Muscle layer of colon (tissue), 2 donors: Measurements from ENCODE around the gene IL9.

Experiments
- H3K27ac ChIP-seq: one replicate; pipeline ENCODE4 v1.7.0; 2013; ENCODE audit warnings: low read depth, mild to moderate bottlenecking, low read length, moderate library complexity
- H3K27me3 ChIP-seq, 2 donors: one replicate each; pipeline ENCODE4 v1.7.0; 2013; ENCODE audit warnings: low read length in 2 of 2, mild to moderate bottlenecking in 2 of 2; ENCODE audit not compliant: insufficient read depth in 2 of 2, control insufficient read depth in 1 of 2
- H3K36me3 ChIP-seq: one replicate; pipeline ENCODE4 v1.7.0; 2013; ENCODE audit warnings: mild to moderate bottlenecking, low read length; ENCODE audit not compliant: insufficient read depth
- H3K4me1 ChIP-seq: one replicate; pipeline ENCODE4 v1.7.0; 2013; ENCODE audit warnings: mild to moderate bottlenecking, low read length; ENCODE audit not compliant: insufficient read depth
- H3K4me3 ChIP-seq, 2 donors: one replicate each; pipeline ENCODE4 v1.7.0; 2013; ENCODE audit warnings: low read length in 2 of 2, low read depth in 1 of 2, mild to moderate bottlenecking in 1 of 2, moderate library complexity in 1 of 2
- H3K9ac ChIP-seq: one replicate; pipeline ENCODE4 v1.7.0; 2013; ENCODE audit warnings: low read length
- H3K9me3 ChIP-seq: one replicate; pipeline ENCODE4 v1.7.0; 2013; ENCODE audit warnings: mild to moderate bottlenecking, low read length
- donor health status: abdominal sarcoma.
- donor health status: Adenocarcinoma of cecum.

IL9 gene

GRCh38 chr5:135850671-135851070 lies 45.0 kb downstream of the IL9 start:
- Histone ChIP-seq H3K4me3 (no peak overlapping the region), H3K4me1 (no peaks in the 10 kb centered on the region), H3K27me3 (no peaks in the 10 kb centered on the region), H3K9ac (no peak overlapping the region), H3K9me3 (no peaks in the 10 kb centered on the region), H3K36me3 (no peaks in the 10 kb centered on the region), H3K27ac (no peak overlapping the region)

GRCh38 chr5:135850231-135850630 lies 45.4 kb downstream of the IL9 start:
- H3K9me3 ChIP-seq: no peaks in the 10 kb centered on the region
- H3K9ac ChIP-seq: no peak overlapping the region
- H3K4me3 ChIP-seq: no peak overlapping the region
- no peaks in the 10 kb centered on the region for H3K4me1 ChIP-seq
- H3K36me3 ChIP-seq: no peaks in the 10 kb centered on the region
- no peaks in the 10 kb centered on the region for H3K27me3 ChIP-seq
- H3K27ac ChIP-seq: no peak overlapping the region

GRCh38 chr5:135847976-135848375 lies 47.7 kb downstream of the IL9 start:
- H3K36me3 ChIP-seq: no peaks in the 10 kb centered on the region
- no peak overlapping the region for H3K4me3 ChIP-seq
- H3K27ac ChIP-seq: no peak overlapping the region

GRCh38 chr5:135846311-135846710 lies 49.3 kb downstream of the IL9 start:
- Histone ChIP-seq H3K9ac (no peak overlapping the region), H3K27me3 (no peaks in the 10 kb centered on the region), H3K27ac (no peak overlapping the region), H3K36me3 (no peaks in the 10 kb centered on the region), H3K4me3 (no peak overlapping the region), H3K9me3 (no peaks in the 10 kb centered on the region), H3K4me1 (no peaks in the 10 kb centered on the region)

More at GRCh38 chr5:135847976-135848375, 47.7 kb downstream of the IL9 start:
- H3K9me3 ChIP-seq: no peaks in the 10 kb centered on the region
- H3K9ac ChIP-seq: no peak overlapping the region
- no peaks in the 10 kb centered on the region for H3K27me3 ChIP-seq
- H3K4me1 ChIP-seq: no peaks in the 10 kb centered on the region

GRCh38 chr5:135843571-135844337 lies 51.9 kb downstream of the IL9 start:
- Histone ChIP-seq H3K4me3 (no peak overlapping the region), H3K27me3 (no peaks in the 10 kb centered on the region), H3K9me3 (no peaks in the 10 kb centered on the region), H3K36me3 (no peaks in the 10 kb centered on the region), H3K4me1 (no peaks in the 10 kb centered on the region), H3K9ac (no peak overlapping the region), H3K27ac (no peak overlapping the region)

GRCh38 chr5:135842737-135843136 lies 52.9 kb downstream of the IL9 start:
- H3K4me1 ChIP-seq: no peaks in the 10 kb centered on the region
- H3K27ac ChIP-seq: no peak overlapping the region
- H3K4me3 ChIP-seq: no peak overlapping the region
- H3K36me3 ChIP-seq: no peaks in the 10 kb centered on the region
- no peak overlapping the region for H3K9ac ChIP-seq
- H3K27me3 ChIP-seq: no peaks in the 10 kb centered on the region
- no peaks in the 10 kb centered on the region for H3K9me3 ChIP-seq
